ENCODE results near the gene ARPP21. TPM values are rescaled to one million over a fixed set of nuclear protein-coding genes. Genes with fewer than 3 reads are reported as not detected.
A peak's percentile ranks its signal among the peaks of the same experiment; 100 is the strongest.

ARPP21 gene
- total RNA-seq, 2 experiments from 2014 or later: 1.0 to 1.1 TPM

DNA sequence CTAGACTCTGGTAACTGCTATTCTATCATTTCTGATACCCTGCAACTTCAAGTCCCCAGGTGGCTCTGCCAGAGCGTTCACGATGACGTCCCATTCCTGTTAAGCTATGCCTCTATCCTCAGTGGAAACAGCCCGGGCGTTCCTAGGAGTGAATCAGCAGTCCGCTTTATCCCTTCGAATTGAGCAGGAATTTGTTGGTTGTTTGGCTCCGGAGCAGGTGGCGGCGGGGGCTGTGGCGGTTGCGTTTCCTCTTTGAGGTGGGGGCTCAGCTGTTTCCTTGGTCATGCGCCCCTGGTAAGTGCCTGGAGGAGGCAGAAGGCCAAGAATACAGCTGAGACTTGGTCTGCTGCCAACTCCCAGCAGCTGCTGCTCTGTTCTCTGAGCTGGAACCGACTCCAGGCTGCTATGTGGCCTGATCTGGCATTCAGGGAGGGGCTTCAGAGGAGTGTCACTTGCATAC is 25.2 kb downstream of the ARPP21 start:
- no TSS peak for BruUV-seq (replicated peaks)
- Histone ChIP-seq H3K9me3 (ENCODE audit: low read length) (no peaks in the 10 kb centered on the region), H4K20me1 (ENCODE audit: insufficient read depth, low read length) (no peaks in the 10 kb centered on the region), H3K9me2 (ENCODE audit: insufficient read depth, low read length) (no peaks in the 10 kb centered on the region), H3K79me2 (ENCODE audit: insufficient read depth, low read depth, low read length) (no peaks in the 10 kb centered on the region), H2AFZ (ENCODE audit: low read length) (peak overlapping the region; percentile 90; the same call in 1 of the 2 replicates), H3K27ac (ENCODE audit: low read depth, low read length, poor library complexity, severe bottlenecking) (peak overlapping the region; percentile 92), H3K4me2 (ENCODE audit: low read length) (peak overlapping the region; percentile 65), H3K36me3 (ENCODE audit: insufficient read depth, low read length) (no peaks in the 10 kb centered on the region), H3K4me3 (ENCODE audit: low read depth, low read length, poor library complexity, severe bottlenecking) (peak overlapping the region; percentile 49), H3K4me1 (ENCODE audit: insufficient read depth, low read length, poor library complexity, severe bottlenecking) (peaks cover 82% of the 10 kb centered on the region)
- ChIA-PET CTCF (ENCODE audit: unreplicated experiment) (interaction anchor here (1.0 to 1.1 kb wide), 2 partner anchors 18 to 37 kb away, joined by 3 to 4 read pairs; no protein-coding TSS in a partner anchor), POLR2A (interaction anchor here (0.6 to 2.8 kb wide), 12 partner anchors 10 to 173 kb away, joined by 3 to 26 read pairs (median 3); no protein-coding TSS in a partner anchor)
- no peak for TF ChIP-seq EZH2phosphoT487 (IDR thresholded peaks at IDR 0.05; ENCODE audit: borderline replicate concordance, low read depth, low read length)
- TF ChIP-seq, protein P1, sequence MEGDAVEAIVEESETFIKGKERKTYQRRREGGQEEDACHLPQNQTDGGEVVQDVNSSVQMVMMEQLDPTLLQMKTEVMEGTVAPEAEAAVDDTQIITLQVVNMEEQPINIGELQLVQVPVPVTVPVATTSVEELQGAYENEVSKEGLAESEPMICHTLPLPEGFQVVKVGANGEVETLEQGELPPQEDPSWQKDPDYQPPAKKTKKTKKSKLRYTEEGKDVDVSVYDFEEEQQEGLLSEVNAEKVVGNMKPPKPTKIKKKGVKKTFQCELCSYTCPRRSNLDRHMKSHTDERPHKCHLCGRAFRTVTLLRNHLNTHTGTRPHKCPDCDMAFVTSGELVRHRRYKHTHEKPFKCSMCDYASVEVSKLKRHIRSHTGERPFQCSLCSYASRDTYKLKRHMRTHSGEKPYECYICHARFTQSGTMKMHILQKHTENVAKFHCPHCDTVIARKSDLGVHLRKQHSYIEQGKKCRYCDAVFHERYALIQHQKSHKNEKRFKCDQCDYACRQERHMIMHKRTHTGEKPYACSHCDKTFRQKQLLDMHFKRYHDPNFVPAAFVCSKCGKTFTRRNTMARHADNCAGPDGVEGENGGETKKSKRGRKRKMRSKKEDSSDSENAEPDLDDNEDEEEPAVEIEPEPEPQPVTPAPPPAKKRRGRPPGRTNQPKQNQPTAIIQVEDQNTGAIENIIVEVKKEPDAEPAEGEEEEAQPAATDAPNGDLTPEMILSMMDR (conservative IDR thresholded peaks at IDR 0.05; ENCODE audit: low read length): no peak
- intact Hi-C loops (cut with micrococcal nuclease; ENCODE audit: unreplicated experiment): loop anchor here (1.0 to 10.0 kb wide), 7 partner anchors 15 to 1650 kb away; no protein-coding TSS in a partner anchor
- DNase-seq (ENCODE audit: low spot score): peak; percentile 97

DNA sequence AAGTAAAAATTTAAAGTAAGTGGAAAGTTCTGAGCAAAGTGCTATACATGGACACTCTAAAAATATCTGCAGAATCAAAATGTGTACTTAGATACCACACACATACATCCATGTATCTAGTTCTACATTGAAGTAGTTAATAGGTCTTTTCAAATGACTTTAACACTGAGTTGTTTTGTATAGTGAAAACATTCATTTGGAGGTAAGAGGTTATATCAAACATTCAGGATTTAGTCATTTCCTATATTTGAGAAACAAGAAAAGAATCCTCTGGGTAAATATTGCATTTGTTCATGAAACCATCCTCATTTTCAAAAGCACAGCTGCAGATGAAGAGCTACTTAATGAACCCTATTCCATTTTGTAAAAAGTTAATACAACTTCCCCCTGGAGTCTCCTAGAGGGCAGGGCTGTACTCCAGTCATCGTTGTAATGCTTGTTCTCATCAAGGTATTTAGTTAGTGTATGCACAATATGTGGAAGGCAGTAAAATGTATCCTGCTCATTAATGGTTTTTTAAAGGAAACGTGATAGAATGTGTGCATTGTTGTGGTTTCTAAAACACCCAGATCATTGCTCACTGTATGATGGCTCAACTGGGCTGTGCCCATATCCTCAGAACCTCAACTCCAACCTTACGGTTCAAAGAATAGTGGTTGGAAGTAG is 26.2 kb downstream of the ARPP21 start:
- CTCF ChIA-PET (ENCODE audit: unreplicated experiment): interaction anchor here (1.0 to 1.1 kb wide), 2 partner anchors 19 to 36 kb away, joined by 3 to 4 read pairs; no protein-coding TSS in a partner anchor
- no TSS peak for BruUV-seq (replicated peaks)
- intact Hi-C loops (cut with micrococcal nuclease; ENCODE audit: unreplicated experiment): loop anchor here (2.0 to 10.0 kb wide), 6 partner anchors 25 to 1651 kb away; no protein-coding TSS in a partner anchor
- Histone ChIP-seq H3K36me3 (ENCODE audit: insufficient read depth, low read length) (no peaks in the 10 kb centered on the region), H3K9me3 (ENCODE audit: low read length) (no peaks in the 10 kb centered on the region), H3K4me2 (ENCODE audit: low read length) (peak overlapping the region; percentile 65), H3K4me1 (ENCODE audit: insufficient read depth, low read length, poor library complexity, severe bottlenecking) (peaks cover 82% of the 10 kb centered on the region), H3K9me2 (ENCODE audit: insufficient read depth, low read length) (no peaks in the 10 kb centered on the region), H4K20me1 (ENCODE audit: insufficient read depth, low read length) (no peaks in the 10 kb centered on the region), H3K27ac (ENCODE audit: low read depth, low read length, poor library complexity, severe bottlenecking) (peak overlapping the region; percentile 92), H3K4me3 (ENCODE audit: low read depth, low read length, poor library complexity, severe bottlenecking) (peak overlapping the region; percentile 41), H3K79me2 (ENCODE audit: insufficient read depth, low read depth, low read length) (no peaks in the 10 kb centered on the region), H2AFZ (ENCODE audit: low read length) (peak overlapping the region; percentile 90)
- DNase-seq (ENCODE audit: low spot score): peak; percentile 19
- TF ChIP-seq, protein P1 (conservative IDR thresholded peaks at IDR 0.05; ENCODE audit: low read length): 0 out of 2 replicates have a peak, but pooled peaks have one; percentile 31
- no peak for TF ChIP-seq EZH2phosphoT487 (IDR thresholded peaks at IDR 0.05; ENCODE audit: borderline replicate concordance, low read depth, low read length)
- POLR2A ChIA-PET: interaction anchor here (0.6 to 2.8 kb wide), 13 partner anchors 9 to 1480 kb away, joined by 3 to 26 read pairs (median 3); no protein-coding TSS in a partner anchor

Data from OCI-LY7 (cell line).